Mononuclear cell (primary cell): ENCODE measurements around the gene DPY19L2. TPM values are rescaled to one million over a fixed set of nuclear protein-coding genes. Genes with fewer than 3 reads are reported as not detected.
"Not testable (repeated sequence)": the region's sequence is repeated elsewhere in the genome, so short reads cannot be mapped to it uniquely, and the experiment has no call there.

ENCODE experiments used
- H3K27me3 ChIP-seq: 2 replicates; pipeline ENCODE4 v1.6.0; 2011; ENCODE audit warnings: low read length, control low read depth; ENCODE audit not compliant: insufficient read depth
- H3K4me1 ChIP-seq: 2 replicates; pipeline ENCODE4 v1.5.1; 2011; ENCODE audit warnings: mild to moderate bottlenecking, low read length, control low read depth; ENCODE audit not compliant: insufficient read depth
- H3K4me3 ChIP-seq: 2 replicates; pipeline ENCODE4 v1.5.1; 2011; ENCODE audit warnings: mild to moderate bottlenecking, low read length, moderate library complexity
- H3K9me3 ChIP-seq: 2 replicates; pipeline ENCODE4 v1.5.1; 2011; ENCODE audit warnings: low read depth, mild to moderate bottlenecking, control low read depth, low read length
- total RNA-seq: library from RNA; depleted of rRNA; stranded (reverse); fragments of >200 nt; gene quantifications from one replicate; pipeline ENCODE4 v1.2.3, GENCODE V29; 2012

The DPY19L2 gene
- 1.5 TPM for total RNA-seq

GRCh38 chr12:63668028-63668799 is at the start of gene DPY19L2:
TSS of gene DPY19L2 (minus strand) at chr12:63668493. CDS start at chr12:63668393, 100 bp downstream.
- Histone ChIP-seq H3K4me1 (no peaks in the 10 kb centered on the region), H3K9me3 (no peaks in the 10 kb centered on the region), H3K4me3 (peak within 1 kb of the TSS; percentile 33), H3K27me3 (peaks cover 2% of the 10 kb centered on the region)

GRCh38 chr12:63716891-63717290 is 48.6 kb upstream of the DPY19L2 start:
- H3K9me3 ChIP-seq, H3K27me3 ChIP-seq, H3K4me3 ChIP-seq, H3K4me1 ChIP-seq: not testable (repeated sequence)

GRCh38 chr12:63715107-63715625 is 46.9 kb upstream of the DPY19L2 start:
- H3K4me1 ChIP-seq, H3K27me3 ChIP-seq, H3K9me3 ChIP-seq, H3K4me3 ChIP-seq: not testable (repeated sequence)

GRCh38 chr12:63714409-63714808 is 46.1 kb upstream of the DPY19L2 start:
- H3K4me3 ChIP-seq, H3K9me3 ChIP-seq, H3K27me3 ChIP-seq, H3K4me1 ChIP-seq: not testable (repeated sequence)

- H3K4me1 ChIP-seq, H3K27me3 ChIP-seq, H3K9me3 ChIP-seq, H3K4me3 ChIP-seq: not testable (repeated sequence)
Observed at GRCh38 chr12:63713681-63714075, 45.4 kb upstream of the DPY19L2 start.

GRCh38 chr12:63712979-63713680 is 44.8 kb upstream of the DPY19L2 start:
- H3K4me3 ChIP-seq, H3K9me3 ChIP-seq, H3K4me1 ChIP-seq: not testable (repeated sequence)

GRCh38 chr12:63712376-63712974 is 44.2 kb upstream of the DPY19L2 start:
- H3K4me1 ChIP-seq, H3K4me3 ChIP-seq, H3K9me3 ChIP-seq, H3K27me3 ChIP-seq: not testable (repeated sequence)

More at GRCh38 chr12:63712979-63713680, 44.8 kb upstream of the DPY19L2 start:
- not testable (repeated sequence) for H3K27me3 ChIP-seq

- not testable (repeated sequence) for H3K9me3 ChIP-seq, H3K4me1 ChIP-seq, H3K4me3 ChIP-seq, H3K27me3 ChIP-seq
Observed at GRCh38 chr12:63711339-63711738, 43.0 kb upstream of the DPY19L2 start.

- no peak overlapping the region for H3K4me3 ChIP-seq
- no peaks in the 10 kb centered on the region for H3K9me3 ChIP-seq
- H3K4me1 ChIP-seq: no peaks in the 10 kb centered on the region
- no peaks in the 10 kb centered on the region for H3K27me3 ChIP-seq
Observed at GRCh38 chr12:63706336-63706735, 38.0 kb upstream of the DPY19L2 start.

GRCh38 chr12:63699678-63700382 is 31.5 kb upstream of the DPY19L2 start:
- H3K4me1 ChIP-seq, H3K27me3 ChIP-seq: not testable (repeated sequence)

GRCh38 chr12:63699011-63699410 is 30.7 kb upstream of the DPY19L2 start:
- H3K4me1 ChIP-seq, H3K27me3 ChIP-seq, H3K9me3 ChIP-seq, H3K4me3 ChIP-seq: not testable (repeated sequence)

More at GRCh38 chr12:63699678-63700382, 31.5 kb upstream of the DPY19L2 start:
- H3K9me3 ChIP-seq, H3K4me3 ChIP-seq: not testable (repeated sequence)

GRCh38 chr12:63690837-63691236 is 22.5 kb upstream of the DPY19L2 start:
- H3K27me3 ChIP-seq, H3K9me3 ChIP-seq, H3K4me1 ChIP-seq, H3K4me3 ChIP-seq: not testable (repeated sequence)

- H3K4me1 ChIP-seq, H3K4me3 ChIP-seq, H3K27me3 ChIP-seq, H3K9me3 ChIP-seq: not testable (repeated sequence)
Observed at GRCh38 chr12:63689141-63689540, 20.8 kb upstream of the DPY19L2 start.

GRCh38 chr12:63686623-63687022 is 18.3 kb upstream of the DPY19L2 start:
- not testable (repeated sequence) for H3K27me3 ChIP-seq, H3K4me3 ChIP-seq, H3K4me1 ChIP-seq, H3K9me3 ChIP-seq

GRCh38 chr12:63685789-63686188 is 17.5 kb upstream of the DPY19L2 start:
- not testable (repeated sequence) for H3K4me3 ChIP-seq, H3K9me3 ChIP-seq, H3K4me1 ChIP-seq, H3K27me3 ChIP-seq
